A549 (cell line): ENCODE results near the gene CHPF. TPM values are rescaled to one million over a fixed set of nuclear protein-coding genes. Genes with fewer than 3 reads are reported as not detected.

ENCODE experiments used
- ATAC-seq, 2 experiments: fragments of 200-7000 bp in 1 of 2; fragments of >200 bp in 1 of 2; cut with Nextera tagmentation in 1 of 2; cut with Tn5 transposase in 1 of 2; 3 replicates each; pipeline versions ENCODE4 v1.8.0 to v1.9.1; 2018 to 2020; ENCODE audit warnings: mild to moderate bottlenecking in 1 of 2, moderate library complexity in 1 of 2
- CTCF ChIA-PET: fragments of 300-600 bp; sonication (Branson Sonifier 250); formaldehyde crosslinking; extraction: SDS; loops from one replicate; lab custom pipeline; 2021; ENCODE audit warnings: antibody characterized with exemption, inconsistent platforms; lab: Yijun Ruan, JAX
- POLR2A ChIA-PET: fragments of 350-600 bp; formaldehyde crosslinking; extraction: SDS; loops from one replicate; lab custom pipeline; 2021; ENCODE audit warnings: antibody characterized with exemption, inconsistent platforms; lab: Yijun Ruan, JAX
- DNase-seq, 2 experiments: peaks; one replicate each; pipeline versions ENCODE4 v3.0.0 to v3.0.0-alpha.2; 2011 to 2016; ENCODE audit warnings: low read depth in 1 of 2, low spot score in 1 of 2
- FAIRE-seq: peaks from 2 replicates; lab custom pipeline; 2011; peaks lifted over from hg19 to GRCh38; lab: Jason Lieb, UNC
- H3K27ac ChIP-seq, 2 experiments: fragments of >200 bp; sonication (Bioruptor Twin); formaldehyde crosslinking; 3 replicates each; pipeline ENCODE4 v1.5.1; 2016 to 2017
- H3K4me1 ChIP-seq: fragments of >200 bp; sonication (Bioruptor Twin); formaldehyde crosslinking; 3 replicates; pipeline ENCODE4 v1.6.1; 2016
- H3K4me2 ChIP-seq: fragments of >200 bp; sonication (Bioruptor Twin); formaldehyde crosslinking; 3 replicates; pipeline ENCODE4 v1.6.1; 2016
- H3K4me3 ChIP-seq: fragments of >200 bp; sonication (Bioruptor Twin); formaldehyde crosslinking; 3 replicates; pipeline ENCODE4 v1.5.1; 2016
- H3K9me3 ChIP-seq: fragments of >200 bp; sonication (Bioruptor Twin); formaldehyde crosslinking; 3 replicates; pipeline ENCODE4 v1.6.1; 2016
- CEBPB ChIP-seq, 2 experiments: fragments of >200 bp in 1 of 2; sonication (Bioruptor Twin) in 1 of 2; formaldehyde crosslinking in 1 of 2; IDR thresholded peaks; 2 replicates each; pipeline ENCODE4 v1.6.1; 2012 to 2016
- CHD2 ChIP-seq: fragments of 150-350 bp; IDR thresholded peaks from 2 replicates; pipeline ENCODE4 v1.6.1; 2014; ENCODE audit warnings: low read length; ENCODE audit not compliant: partially characterized antibody
- EHF ChIP-seq: fragments of 250-450 bp; sonication (Bioruptor Pico); IDR thresholded peaks from 2 replicates; pipeline ENCODE4 v1.5.0; 2020; ENCODE audit warnings: mild to moderate bottlenecking
- EP300 ChIP-seq, 2 experiments: fragments of >200 bp; sonication (Bioruptor Twin); formaldehyde crosslinking; IDR thresholded peaks; 2 replicates in 1 of 2; 3 replicates in 1 of 2; pipeline ENCODE4 v1.6.1; 2016 to 2017
- GATA3 ChIP-seq: IDR thresholded peaks from 2 replicates; pipeline ENCODE4 v1.6.1; 2012; ENCODE audit warnings: borderline replicate concordance
- HEYL ChIP-seq: fragments of 250-450 bp; sonication (Bioruptor Pico); IDR thresholded peaks from 2 replicates; pipeline ENCODE4 v1.8.0; 2021; ENCODE audit warnings: mild to moderate bottlenecking, moderate library complexity
- HOXA7 ChIP-seq: fragments of 250-450 bp; sonication (Bioruptor Pico); IDR thresholded peaks from 2 replicates; pipeline ENCODE4 v1.5.0; 2020; ENCODE audit warnings: mild to moderate bottlenecking, moderate library complexity
- HOXB13 ChIP-seq: fragments of 250-450 bp; sonication (Bioruptor Pico); IDR thresholded peaks from 2 replicates; pipeline ENCODE4 v1.5.0; 2020; ENCODE audit warnings: low read depth, mild to moderate bottlenecking, moderate library complexity
- HOXB5 ChIP-seq: fragments of 250-450 bp; sonication (Bioruptor Pico); IDR thresholded peaks from 2 replicates; pipeline ENCODE4 v1.5.0; 2020; ENCODE audit warnings: mild to moderate bottlenecking, moderate library complexity
- JUN ChIP-seq, 2 experiments: fragments of >200 bp; sonication (Bioruptor Twin); formaldehyde crosslinking; IDR thresholded peaks; 2 replicates in 1 of 2; 3 replicates in 1 of 2; pipeline ENCODE4 v1.6.1; 2016 to 2017
- KDM5A ChIP-seq: fragments of 200-600 bp; sonication (generic); IDR thresholded peaks from 2 replicates; pipeline ENCODE4 v1.6.1; 2016; ENCODE audit warnings: antibody characterized with exemption, mild to moderate bottlenecking
- MAZ ChIP-seq: fragments of 150-350 bp; IDR thresholded peaks from 2 replicates; pipeline ENCODE4 v1.6.1; 2014; ENCODE audit warnings: antibody characterized with exemption, low read depth, low read length, borderline replicate concordance
- MYC ChIP-seq: IDR thresholded peaks from 2 replicates; pipeline ENCODE4 v1.6.1; 2012; ENCODE audit warnings: mild to moderate bottlenecking, inconsistent platforms, low read length, improper control_type of control experiment, borderline replicate concordance
- PHF8 ChIP-seq: fragments of 200-600 bp; sonication (generic); IDR thresholded peaks from 2 replicates; pipeline ENCODE4 v1.6.1; 2016; ENCODE audit warnings: low read depth, mild to moderate bottlenecking, antibody characterized with exemption, moderate library complexity, borderline replicate concordance
- POLR2A ChIP-seq: IDR thresholded peaks from 2 replicates; pipeline ENCODE4 v1.6.1; 2012; ENCODE audit warnings: mild to moderate bottlenecking, low read length
- RAD21 ChIP-seq, 2 experiments: fragments of >200 bp in 1 of 2; sonication (Bioruptor Twin) in 1 of 2; formaldehyde crosslinking in 1 of 2; IDR thresholded peaks in 1 of 2; conservative IDR thresholded peaks in 1 of 2; 2 replicates in 1 of 2; 3 replicates in 1 of 2; pipeline ENCODE4 v1.6.1; 2012 to 2018; ENCODE audit warnings: inconsistent platforms in 1 of 2
- RCOR1 ChIP-seq: fragments of 150-350 bp; IDR thresholded peaks from 2 replicates; pipeline ENCODE4 v1.6.1; 2014; ENCODE audit warnings: antibody characterized with exemption, low read length, low read depth
- SMC3 ChIP-seq: fragments of >200 bp; sonication (Bioruptor Twin); formaldehyde crosslinking; IDR thresholded peaks from 3 replicates; pipeline ENCODE4 v1.6.1; 2018; ENCODE audit warnings: inconsistent platforms
- TFCP2L1 ChIP-seq: fragments of 250-450 bp; sonication (Bioruptor Pico); IDR thresholded peaks from 2 replicates; pipeline ENCODE4 v1.5.0; 2021; ENCODE audit warnings: mild to moderate bottlenecking
- ZFP36 ChIP-seq: fragments of 450-650 bp; IDR thresholded peaks from 2 replicates; pipeline ENCODE4 v1.6.1; 2014; ENCODE audit warnings: borderline replicate concordance; ENCODE audit not compliant: partially characterized antibody
- ZNF302 ChIP-seq: fragments of 250-450 bp; sonication (Bioruptor Pico); IDR thresholded peaks from 2 replicates; pipeline ENCODE4 v1.9.0; 2021; ENCODE audit warnings: inconsistent platforms, mild to moderate bottlenecking, moderate library complexity
- WGBS: methylation state at CpG from one replicate; pipeline ENCODE4 v1.1.6; 2017; ENCODE audit errors: missing lambda C conversion rate; 5-methylcytosine and 5-hydroxymethylcytosine counted together
- polyA plus RNA-seq, 4 experiments: library from polyadenylated mRNA; depleted of rRNA in 3 of 4; stranded (reverse); fragments of >200 nt; fragmentation: RNase III in 1 of 4; extraction: RNeasy Plus Mini Kit Qiagen cat#74134 plus additional on column Dnase treatment in 1 of 4; gene quantifications; 2 replicates in 3 of 4; 3 replicates in 1 of 4; pipeline ENCODE4 v1.2.3, GENCODE V29; 2011 to 2017
- TF ChIP-seq, protein P1 (sequence below): IDR thresholded peaks from 2 replicates; pipeline ENCODE4 v1.6.1; 2012
- TF ChIP-seq, protein P2 (sequence below): fragments of 200-600 bp; sonication (generic); IDR thresholded peaks from 2 replicates; pipeline ENCODE4 v1.6.1; 2016; ENCODE audit warnings: antibody characterized with exemption, mild to moderate bottlenecking, moderate library complexity
- TF ChIP-seq, protein P3 (sequence below): fragments of 150-350 bp; IDR thresholded peaks from 2 replicates; pipeline ENCODE4 v1.6.1; 2014; ENCODE audit warnings: low read depth, mild to moderate bottlenecking, low read length
- TF ChIP-seq, protein P4 (sequence below): fragments of 450-650 bp; IDR thresholded peaks from 2 replicates; pipeline ENCODE4 v1.6.1; 2014; ENCODE audit warnings: antibody characterized with exemption
- TF ChIP-seq, protein P5 (sequence below): fragments of >200 bp; sonication (Bioruptor Twin); formaldehyde crosslinking; IDR thresholded peaks from 3 replicates; pipeline ENCODE4 v1.6.1; 2016
- TF ChIP-seq, protein P6 (sequence below): fragments of 250-450 bp; sonication (Bioruptor Pico); IDR thresholded peaks from 2 replicates; pipeline ENCODE4 v1.5.0; 2020; ENCODE audit warnings: low read depth, mild to moderate bottlenecking, moderate library complexity

CHPF gene
- polyA plus RNA-seq, 2 of the 4 experiments (the other 2 are of a cell fraction): 9.0 to 14.8 TPM

DNA sequence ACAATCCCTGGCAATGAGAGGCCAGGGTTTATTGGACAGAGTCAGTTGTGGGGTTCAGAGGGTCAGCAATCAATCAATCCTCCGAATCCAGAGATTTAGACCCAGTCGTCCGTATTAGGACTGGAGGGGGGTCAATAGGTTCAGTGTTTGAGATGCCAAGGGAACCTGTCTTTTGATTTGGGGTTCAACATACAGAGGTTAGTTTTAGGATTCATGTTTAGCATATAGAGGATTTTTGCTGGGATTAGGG lies 44.6 kb downstream of the CHPF start:
- WGBS: 4% methylated on average over 3 of the region's 3 CpGs
- peak overlapping the region; percentile 83 for H3K4me2 ChIP-seq
- ATAC-seq: no peak

DNA sequence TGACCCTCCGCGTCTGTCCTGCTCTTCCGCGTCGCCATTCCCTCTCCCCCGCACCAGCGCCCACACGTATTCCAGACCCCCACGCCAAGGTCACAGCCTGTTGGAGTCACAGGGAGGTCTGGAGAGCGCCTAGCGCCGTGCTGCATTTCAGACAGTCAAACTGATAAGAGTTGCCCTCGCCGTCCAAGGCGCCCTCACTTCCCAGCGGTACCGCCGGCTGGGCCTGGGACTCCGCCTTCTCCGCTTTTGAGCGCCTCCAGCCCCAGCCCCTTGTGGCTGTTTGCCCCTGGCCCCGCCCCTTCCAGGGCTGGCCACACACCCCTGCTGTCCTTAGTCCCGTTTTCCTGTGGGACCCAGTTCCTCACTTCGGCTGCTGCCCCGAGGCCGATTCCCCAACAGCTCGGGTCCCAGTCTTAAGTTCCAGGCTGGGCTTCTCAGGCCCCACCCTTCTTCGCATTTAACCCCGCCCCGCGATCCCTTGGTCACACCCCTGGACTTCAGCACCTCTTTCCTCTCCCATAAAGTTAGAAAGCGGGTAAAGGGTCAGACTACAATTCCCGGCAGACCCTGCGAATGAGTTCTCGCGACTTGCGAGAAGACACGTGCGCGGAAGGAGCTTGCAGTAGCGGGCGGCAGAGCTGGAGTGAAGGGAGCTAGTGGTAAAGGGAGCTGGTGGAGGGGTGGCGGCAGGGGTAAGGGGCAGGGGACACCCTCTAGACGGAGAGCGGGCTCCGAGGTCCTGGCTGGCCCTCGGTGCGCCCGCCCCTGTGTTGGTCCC lies 45.1 kb downstream of the CHPF start, which contains the start of gene GMPPA:
Gene GMPPA (plus strand): TSS at position 612 of the 778 bp plus-strand sequence. CDS start 1,085 bp downstream, outside the sequence.
- 2% methylated on average over 42 of the region's 49 CpGs for WGBS
- POLR2A ChIA-PET: interaction anchor here (0.6 to 2.0 kb wide), 14 partner anchors 9 to 111 kb away, joined by 3 to 24 read pairs (median 6); partner anchors contain the start of genes DNPEP, OBSL1 and STK11IP
- CTCF ChIA-PET: interaction anchor here (3.2 to 89.4 kb wide), 3 partner anchors 8 to 96 kb away, joined by 8 to 3291 read pairs (median 3291); partner anchors contain the start of genes ASIC4, CHPF, GMPPA and SPEG
- ATAC-seq (peak; percentile 81 to 90), FAIRE-seq (no peak), DNase-seq (peak; percentile 98 to 99)
- H3K27ac ChIP-seq: peak within 1 kb of the TSS; percentile 84 to 91
- H3K9me3 ChIP-seq: no peaks in the 10 kb centered on the region
- peak within 1 kb of the TSS; percentile 83 for H3K4me2 ChIP-seq
- peaks cover 22% of the 10 kb centered on the region; the same call in 2 of the 3 replicates for H3K4me1 ChIP-seq
- peak within 1 kb of the TSS; percentile 75 for H3K4me3 ChIP-seq
- TF ChIP-seq, protein P1, sequence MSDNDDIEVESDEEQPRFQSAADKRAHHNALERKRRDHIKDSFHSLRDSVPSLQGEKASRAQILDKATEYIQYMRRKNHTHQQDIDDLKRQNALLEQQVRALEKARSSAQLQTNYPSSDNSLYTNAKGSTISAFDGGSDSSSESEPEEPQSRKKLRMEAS: peak; percentile 61; the same call in 1 of the 2 replicates
- TF ChIP-seq, protein P2, sequence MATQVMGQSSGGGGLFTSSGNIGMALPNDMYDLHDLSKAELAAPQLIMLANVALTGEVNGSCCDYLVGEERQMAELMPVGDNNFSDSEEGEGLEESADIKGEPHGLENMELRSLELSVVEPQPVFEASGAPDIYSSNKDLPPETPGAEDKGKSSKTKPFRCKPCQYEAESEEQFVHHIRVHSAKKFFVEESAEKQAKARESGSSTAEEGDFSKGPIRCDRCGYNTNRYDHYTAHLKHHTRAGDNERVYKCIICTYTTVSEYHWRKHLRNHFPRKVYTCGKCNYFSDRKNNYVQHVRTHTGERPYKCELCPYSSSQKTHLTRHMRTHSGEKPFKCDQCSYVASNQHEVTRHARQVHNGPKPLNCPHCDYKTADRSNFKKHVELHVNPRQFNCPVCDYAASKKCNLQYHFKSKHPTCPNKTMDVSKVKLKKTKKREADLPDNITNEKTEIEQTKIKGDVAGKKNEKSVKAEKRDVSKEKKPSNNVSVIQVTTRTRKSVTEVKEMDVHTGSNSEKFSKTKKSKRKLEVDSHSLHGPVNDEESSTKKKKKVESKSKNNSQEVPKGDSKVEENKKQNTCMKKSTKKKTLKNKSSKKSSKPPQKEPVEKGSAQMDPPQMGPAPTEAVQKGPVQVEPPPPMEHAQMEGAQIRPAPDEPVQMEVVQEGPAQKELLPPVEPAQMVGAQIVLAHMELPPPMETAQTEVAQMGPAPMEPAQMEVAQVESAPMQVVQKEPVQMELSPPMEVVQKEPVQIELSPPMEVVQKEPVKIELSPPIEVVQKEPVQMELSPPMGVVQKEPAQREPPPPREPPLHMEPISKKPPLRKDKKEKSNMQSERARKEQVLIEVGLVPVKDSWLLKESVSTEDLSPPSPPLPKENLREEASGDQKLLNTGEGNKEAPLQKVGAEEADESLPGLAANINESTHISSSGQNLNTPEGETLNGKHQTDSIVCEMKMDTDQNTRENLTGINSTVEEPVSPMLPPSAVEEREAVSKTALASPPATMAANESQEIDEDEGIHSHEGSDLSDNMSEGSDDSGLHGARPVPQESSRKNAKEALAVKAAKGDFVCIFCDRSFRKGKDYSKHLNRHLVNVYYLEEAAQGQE: peak; percentile 96
- TF ChIP-seq HOXB5 (CRISPR knock-in tag): no peak
- no peak for TF ChIP-seq RCOR1
- TF ChIP-seq, protein P3, sequence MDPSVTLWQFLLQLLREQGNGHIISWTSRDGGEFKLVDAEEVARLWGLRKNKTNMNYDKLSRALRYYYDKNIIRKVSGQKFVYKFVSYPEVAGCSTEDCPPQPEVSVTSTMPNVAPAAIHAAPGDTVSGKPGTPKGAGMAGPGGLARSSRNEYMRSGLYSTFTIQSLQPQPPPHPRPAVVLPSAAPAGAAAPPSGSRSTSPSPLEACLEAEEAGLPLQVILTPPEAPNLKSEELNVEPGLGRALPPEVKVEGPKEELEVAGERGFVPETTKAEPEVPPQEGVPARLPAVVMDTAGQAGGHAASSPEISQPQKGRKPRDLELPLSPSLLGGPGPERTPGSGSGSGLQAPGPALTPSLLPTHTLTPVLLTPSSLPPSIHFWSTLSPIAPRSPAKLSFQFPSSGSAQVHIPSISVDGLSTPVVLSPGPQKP: no peak
- no peak for TF ChIP-seq HOXA7
- no peak for TF ChIP-seq TFCP2L1 (CRISPR knock-in tag)
- TF ChIP-seq, protein P4, sequence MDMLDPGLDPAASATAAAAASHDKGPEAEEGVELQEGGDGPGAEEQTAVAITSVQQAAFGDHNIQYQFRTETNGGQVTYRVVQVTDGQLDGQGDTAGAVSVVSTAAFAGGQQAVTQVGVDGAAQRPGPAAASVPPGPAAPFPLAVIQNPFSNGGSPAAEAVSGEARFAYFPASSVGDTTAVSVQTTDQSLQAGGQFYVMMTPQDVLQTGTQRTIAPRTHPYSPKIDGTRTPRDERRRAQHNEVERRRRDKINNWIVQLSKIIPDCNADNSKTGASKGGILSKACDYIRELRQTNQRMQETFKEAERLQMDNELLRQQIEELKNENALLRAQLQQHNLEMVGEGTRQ: peak; percentile 78
- TF ChIP-seq JUN (IDR thresholded peaks at IDR 0.05): peak; percentile 48 to 62; a peak in 3 of 5 replicates
- TF ChIP-seq PHF8: peak; percentile 79; the same call in 1 of the 2 replicates
- TF ChIP-seq HEYL: no peak
- peak; percentile 97 for TF ChIP-seq CHD2
- no peak for TF ChIP-seq RAD21 (conservative IDR thresholded peaks at IDR 0.05 in 1 of 2, IDR thresholded peaks at IDR 0.05 in 1 of 2)
- TF ChIP-seq ZNF302 (CRISPR knock-in tag): no peak
- no peak for TF ChIP-seq HOXB13 (CRISPR knock-in tag)
- TF ChIP-seq, protein P5, sequence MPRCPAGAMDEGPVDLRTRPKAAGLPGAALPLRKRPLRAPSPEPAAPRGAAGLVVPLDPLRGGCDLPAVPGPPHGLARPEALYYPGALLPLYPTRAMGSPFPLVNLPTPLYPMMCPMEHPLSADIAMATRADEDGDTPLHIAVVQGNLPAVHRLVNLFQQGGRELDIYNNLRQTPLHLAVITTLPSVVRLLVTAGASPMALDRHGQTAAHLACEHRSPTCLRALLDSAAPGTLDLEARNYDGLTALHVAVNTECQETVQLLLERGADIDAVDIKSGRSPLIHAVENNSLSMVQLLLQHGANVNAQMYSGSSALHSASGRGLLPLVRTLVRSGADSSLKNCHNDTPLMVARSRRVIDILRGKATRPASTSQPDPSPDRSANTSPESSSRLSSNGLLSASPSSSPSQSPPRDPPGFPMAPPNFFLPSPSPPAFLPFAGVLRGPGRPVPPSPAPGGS: peak; percentile 61; the same call in 1 of the 3 replicates
- no peak for TF ChIP-seq CEBPB (IDR thresholded peaks at IDR 0.05)
- 0 out of 2 replicates have a peak, but pooled peaks have one; percentile 34 for TF ChIP-seq MAZ
- TF ChIP-seq EP300 (IDR thresholded peaks at IDR 0.05): no peak
- peak; percentile 89 for TF ChIP-seq POLR2A
- TF ChIP-seq EHF (CRISPR knock-in tag): no peak
- TF ChIP-seq SMC3: no peak
- TF ChIP-seq MYC: no peak
- TF ChIP-seq ZFP36: no peak
- TF ChIP-seq, protein P6, sequence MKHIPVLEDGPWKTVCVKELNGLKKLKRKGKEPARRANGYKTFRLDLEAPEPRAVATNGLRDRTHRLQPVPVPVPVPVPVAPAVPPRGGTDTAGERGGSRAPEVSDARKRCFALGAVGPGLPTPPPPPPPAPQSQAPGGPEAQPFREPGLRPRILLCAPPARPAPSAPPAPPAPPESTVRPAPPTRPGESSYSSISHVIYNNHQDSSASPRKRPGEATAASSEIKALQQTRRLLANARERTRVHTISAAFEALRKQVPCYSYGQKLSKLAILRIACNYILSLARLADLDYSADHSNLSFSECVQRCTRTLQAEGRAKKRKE: no peak
- peak; percentile 11; the same call in 1 of the 2 replicates for TF ChIP-seq GATA3

More for the DNA sequence above, 44.6 kb downstream of the CHPF start:
- Histone ChIP-seq H3K27ac (peak overlapping the region; percentile 84 to 91), H3K4me3 (peak overlapping the region; percentile 75), H3K4me1 (peaks cover 22% of the 10 kb centered on the region; the same call in 2 of the 3 replicates), H3K9me3 (no peaks in the 10 kb centered on the region)
- DNase-seq: no peak
- FAIRE-seq: no peak
- TF ChIP-seq RCOR1 (no peak), CEBPB (IDR thresholded peaks at IDR 0.05) (no peak), HOXB5 (CRISPR knock-in tag) (0 out of 2 replicates have a peak, but pooled peaks have one; percentile 25), EHF (CRISPR knock-in tag) (no peak), KDM5A (0 out of 2 replicates have a peak, but pooled peaks have one; percentile 29)
- TF ChIP-seq, all 56 proteins: peak for 2
- ChIA-PET CTCF (interaction anchor here (3.2 to 89.4 kb wide), 3 partner anchors 7 to 97 kb away, joined by 8 to 3291 read pairs (median 3291); partner anchors contain the start of genes ASIC4, CHPF, GMPPA and SPEG), POLR2A (interaction anchor here (0.8 to 2.0 kb wide), 13 partner anchors 8 to 111 kb away, joined by 3 to 24 read pairs (median 6); partner anchors contain the start of genes DNPEP, OBSL1 and STK11IP)
